ENCODE results near the gene KIAA1328. TPM values are rescaled to one million over a fixed set of nuclear protein-coding genes. Genes with fewer than 3 reads are reported as not detected.

KIAA1328 gene
- total RNA-seq, 3 donors from 2014 or later = 6.0 to 9.8 (median 7.4) TPM

DNA sequence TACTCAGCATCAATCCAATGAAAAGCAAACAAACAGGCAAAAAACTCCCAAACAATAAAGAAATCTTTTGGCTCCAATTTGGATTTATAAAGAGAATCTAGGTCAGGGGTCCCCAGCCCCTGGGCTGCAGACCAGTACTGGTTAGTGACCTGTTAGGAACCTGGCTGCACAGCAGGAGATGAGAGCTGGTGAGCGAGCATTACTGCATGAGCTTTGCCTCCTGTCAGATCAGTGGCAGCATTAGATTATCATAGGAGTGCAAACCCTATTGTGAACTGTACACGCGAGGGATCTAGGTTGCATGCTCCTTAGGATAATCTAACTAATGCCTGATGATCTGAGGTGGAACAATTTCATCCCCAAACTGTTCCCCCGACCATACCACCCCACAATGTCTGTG, 102.2 kb downstream of the KIAA1328 start:
- no peaks in the 10 kb centered on the region for H3K9me3 ChIP-seq
- intact Hi-C loops (cut with DNase I, micrococcal nuclease) = no loop called here
- H3K4me3 ChIP-seq = no peak overlapping the region
- H3K4me1 ChIP-seq (ENCODE audit: low read depth) = no peaks in the 10 kb centered on the region
- no peak for ATAC-seq
- no peak for DNase-seq
- no peaks in the 10 kb centered on the region for H3K36me3 ChIP-seq (ENCODE audit: low read depth)
- TF ChIP-seq, protein P1, sequence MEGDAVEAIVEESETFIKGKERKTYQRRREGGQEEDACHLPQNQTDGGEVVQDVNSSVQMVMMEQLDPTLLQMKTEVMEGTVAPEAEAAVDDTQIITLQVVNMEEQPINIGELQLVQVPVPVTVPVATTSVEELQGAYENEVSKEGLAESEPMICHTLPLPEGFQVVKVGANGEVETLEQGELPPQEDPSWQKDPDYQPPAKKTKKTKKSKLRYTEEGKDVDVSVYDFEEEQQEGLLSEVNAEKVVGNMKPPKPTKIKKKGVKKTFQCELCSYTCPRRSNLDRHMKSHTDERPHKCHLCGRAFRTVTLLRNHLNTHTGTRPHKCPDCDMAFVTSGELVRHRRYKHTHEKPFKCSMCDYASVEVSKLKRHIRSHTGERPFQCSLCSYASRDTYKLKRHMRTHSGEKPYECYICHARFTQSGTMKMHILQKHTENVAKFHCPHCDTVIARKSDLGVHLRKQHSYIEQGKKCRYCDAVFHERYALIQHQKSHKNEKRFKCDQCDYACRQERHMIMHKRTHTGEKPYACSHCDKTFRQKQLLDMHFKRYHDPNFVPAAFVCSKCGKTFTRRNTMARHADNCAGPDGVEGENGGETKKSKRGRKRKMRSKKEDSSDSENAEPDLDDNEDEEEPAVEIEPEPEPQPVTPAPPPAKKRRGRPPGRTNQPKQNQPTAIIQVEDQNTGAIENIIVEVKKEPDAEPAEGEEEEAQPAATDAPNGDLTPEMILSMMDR (IDR thresholded peaks at IDR 0.05) = no peak

DNA sequence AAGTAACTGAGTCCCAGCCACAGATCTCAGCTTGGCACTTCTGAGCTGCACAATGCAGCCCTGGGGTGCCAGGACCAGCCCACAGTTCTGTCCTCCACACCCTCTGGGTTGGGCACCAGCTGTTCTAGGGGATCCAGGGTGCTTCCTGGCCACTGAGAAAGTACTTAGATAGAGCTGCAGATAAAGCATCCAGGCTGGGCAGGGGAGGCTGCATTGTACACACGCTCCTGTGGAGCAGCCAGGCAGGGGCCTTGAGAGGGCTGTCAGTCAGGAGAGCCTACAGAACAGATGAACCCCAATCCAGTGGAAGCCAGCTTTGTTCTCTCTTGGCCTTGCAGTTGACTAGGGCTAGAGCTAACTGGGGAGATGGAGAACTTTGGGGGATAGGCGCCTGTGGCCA, 104.6 kb downstream of the KIAA1328 start:
- ATAC-seq (no peak), DNase-seq (no peak)
- Histone ChIP-seq H3K36me3 (ENCODE audit: low read depth) (no peaks in the 10 kb centered on the region), H3K4me1 (ENCODE audit: low read depth) (no peaks in the 10 kb centered on the region), H3K4me3 (no peak overlapping the region), H3K9me3 (peaks cover 3% of the 10 kb centered on the region)
- TF ChIP-seq, protein P1 (IDR thresholded peaks at IDR 0.05) = no peak
- intact Hi-C loops (cut with DNase I, micrococcal nuclease) = no loop called here

DNA sequence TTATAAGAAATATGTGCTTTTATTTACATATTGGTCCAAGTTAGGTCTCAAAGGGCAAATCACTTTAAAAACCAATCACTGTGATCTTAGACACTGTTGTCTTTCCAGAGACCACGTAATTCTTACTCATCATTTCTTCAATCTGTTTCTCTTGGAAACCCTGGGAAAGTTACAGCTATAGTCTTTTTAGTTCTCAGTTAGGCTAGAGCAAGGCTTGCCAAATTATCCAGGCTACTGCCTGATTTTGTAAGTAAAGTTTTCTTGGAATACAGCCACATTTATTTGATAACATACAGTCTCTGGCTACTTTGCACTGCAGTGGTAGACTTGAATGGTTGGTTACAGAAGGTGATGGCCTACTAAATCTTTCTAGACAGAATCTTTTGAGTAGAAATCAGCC, 106.0 kb downstream of the KIAA1328 start:
- ATAC-seq (no peak), DNase-seq (no peak)
- intact Hi-C loops (cut with DNase I, micrococcal nuclease) = no loop called here
- Histone ChIP-seq H3K4me1 (ENCODE audit: low read depth) (no peaks in the 10 kb centered on the region), H3K4me3 (no peak overlapping the region), H3K36me3 (ENCODE audit: low read depth) (no peaks in the 10 kb centered on the region), H3K9me3 (peaks cover 9% of the 10 kb centered on the region)
- TF ChIP-seq, protein P1 (IDR thresholded peaks at IDR 0.05) = no peak

- Histone ChIP-seq H3K36me3 (ENCODE audit: low read depth) (no peaks in the 10 kb centered on the region), H3K4me1 (ENCODE audit: low read depth) (no peaks in the 10 kb centered on the region), H3K4me3 (no peak overlapping the region), H3K9me3 (peaks cover 9% of the 10 kb centered on the region)
- intact Hi-C loops (cut with DNase I, micrococcal nuclease) = no loop called here
- DNase-seq (peak in 1 of 3 donors; percentile 2), ATAC-seq (peak; percentile 50)
- TF ChIP-seq, protein P1 (IDR thresholded peaks at IDR 0.05) = peak; percentile 12
These were observed 113.3 kb downstream of the KIAA1328 start for GRCh38 chr18:36942264-36942663.

- no peak for ATAC-seq
- no peaks in the 10 kb centered on the region for H3K36me3 ChIP-seq (ENCODE audit: low read depth)
- TF ChIP-seq, protein P1 (IDR thresholded peaks at IDR 0.05) = no peak
- H3K4me1 ChIP-seq (ENCODE audit: low read depth) = no peaks in the 10 kb centered on the region
- no peaks in the 10 kb centered on the region for H3K9me3 ChIP-seq
- no peak overlapping the region for H3K4me3 ChIP-seq
- no peak for DNase-seq
- intact Hi-C loops (cut with DNase I, micrococcal nuclease) = no loop called here
These were observed 119.0 kb downstream of the KIAA1328 start for GRCh38 chr18:36947820-36948348.

DNA sequence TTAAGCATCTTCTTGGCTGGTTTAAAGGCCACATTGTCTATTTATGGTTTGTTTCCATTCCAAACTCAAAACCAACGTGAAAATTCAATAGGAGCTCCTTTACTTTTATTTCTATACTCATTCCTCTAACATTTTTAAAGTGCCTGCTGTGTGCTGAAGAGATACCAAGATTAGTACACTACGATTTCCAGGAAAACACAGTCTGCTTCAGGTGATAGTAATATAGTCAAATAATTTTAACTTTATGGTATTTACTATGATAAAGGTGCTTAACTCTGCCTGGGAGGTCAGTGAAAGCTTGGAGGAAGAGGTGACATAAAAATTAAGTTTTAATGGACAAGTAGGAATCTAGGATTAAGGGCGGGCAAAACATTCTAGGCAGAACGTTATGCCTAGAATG, 121.4 kb downstream of the KIAA1328 start:
- Histone ChIP-seq H3K36me3 (ENCODE audit: low read depth) (no peaks in the 10 kb centered on the region), H3K4me3 (no peak overlapping the region), H3K9me3 (no peaks in the 10 kb centered on the region), H3K4me1 (ENCODE audit: low read depth) (no peaks in the 10 kb centered on the region)
- ATAC-seq (no peak), DNase-seq (no peak)
- intact Hi-C loops (cut with DNase I, micrococcal nuclease) = no loop called here
- TF ChIP-seq, protein P1 (IDR thresholded peaks at IDR 0.05) = no peak

Measured in mucosa of descending colon (tissue), 3 donors.